ENCODE measurements around the gene PBX3.

PBX3 gene

GRCh38 chr9:125990186-125990792, 243.1 kb downstream of the PBX3 start:
- H3K9me3 Mint-ChIP-seq: no peaks in the 10 kb centered on the region
- no peak for TF ChIP-seq CTCF (IDR thresholded peaks at IDR 0.05)
- no peaks in the 10 kb centered on the region for H3K27me3 Mint-ChIP-seq (ENCODE audit: low read depth, poor library complexity)
- no peak for DNase-seq
- no peak overlapping the region for H3K4me3 Mint-ChIP-seq
- no peaks in the 10 kb centered on the region for H3K36me3 Mint-ChIP-seq (ENCODE audit: low read depth)
- no peak overlapping the region for H3K27ac Mint-ChIP-seq
- H3K4me1 Mint-ChIP-seq: peaks cover 14% of the 10 kb centered on the region

GRCh38 chr9:125990793-125991220, 243.6 kb downstream of the PBX3 start:
- no peaks in the 10 kb centered on the region for H3K9me3 Mint-ChIP-seq
- H3K4me3 Mint-ChIP-seq: no peak overlapping the region
- DNase-seq: no peak
- H3K27me3 Mint-ChIP-seq (ENCODE audit: low read depth, poor library complexity): no peaks in the 10 kb centered on the region
- no peaks in the 10 kb centered on the region for H3K36me3 Mint-ChIP-seq (ENCODE audit: low read depth)
- peak overlapping the region; percentile 91 for H3K27ac Mint-ChIP-seq
- TF ChIP-seq CTCF (IDR thresholded peaks at IDR 0.05): no peak
- peaks cover 17% of the 10 kb centered on the region for H3K4me1 Mint-ChIP-seq

- no peak for TF ChIP-seq CTCF (IDR thresholded peaks at IDR 0.05)
- Mint-ChIP-seq H3K4me3 (no peak overlapping the region), H3K27ac (no peak overlapping the region), H3K27me3 (ENCODE audit: low read depth, poor library complexity) (peaks cover 6% of the 10 kb centered on the region), H3K9me3 (no peaks in the 10 kb centered on the region), H3K4me1 (peaks cover 26% of the 10 kb centered on the region), H3K36me3 (ENCODE audit: low read depth) (no peaks in the 10 kb centered on the region)
- DNase-seq: no peak
Observed at GRCh38 chr9:125991886-125992529, 244.8 kb downstream of the PBX3 start.

- Mint-ChIP-seq H3K36me3 (ENCODE audit: low read depth) (no peaks in the 10 kb centered on the region), H3K9me3 (no peaks in the 10 kb centered on the region), H3K4me3 (no peak overlapping the region), H3K27me3 (ENCODE audit: low read depth, poor library complexity) (peaks cover 7% of the 10 kb centered on the region), H3K4me1 (peaks cover 27% of the 10 kb centered on the region), H3K27ac (no peak overlapping the region)
- TF ChIP-seq CTCF (IDR thresholded peaks at IDR 0.05): no peak
- no peak for DNase-seq
Observed at GRCh38 chr9:125992557-125992956, 245.4 kb downstream of the PBX3 start.

GRCh38 chr9:125993466-125993865, 246.3 kb downstream of the PBX3 start:
- Mint-ChIP-seq H3K27me3 (ENCODE audit: low read depth, poor library complexity) (peaks cover 7% of the 10 kb centered on the region), H3K27ac (peak overlapping the region; percentile 57), H3K36me3 (ENCODE audit: low read depth) (no peaks in the 10 kb centered on the region), H3K4me3 (no peak overlapping the region), H3K9me3 (no peaks in the 10 kb centered on the region), H3K4me1 (peaks cover 27% of the 10 kb centered on the region)
- TF ChIP-seq CTCF (IDR thresholded peaks at IDR 0.05): no peak
- DNase-seq: no peak

All from nephron progenitor cell (in vitro differentiated cells).